HG03095 (cell line): ENCODE results near the gene BTBD6.

Source experiments
- ATAC-seq: cut with Tn5 transposase; IDR thresholded peaks from one replicate; pipeline ENCODE4 v1.9.1; 2021; ENCODE audit warnings: moderate library complexity; ENCODE audit not compliant: unreplicated experiment

Gene BTBD6

GRCh38 chr14:105211086-105211757, 37.1 kb upstream of the BTBD6 start:
- no peak for ATAC-seq

GRCh38 chr14:105211758-105212089, 36.6 kb upstream of the BTBD6 start:
- ATAC-seq, result no peak

- no peak for ATAC-seq
These were observed 35.6 kb upstream of the BTBD6 start for GRCh38 chr14:105212541-105213300.

- ATAC-seq, result no peak
These were observed 35.0 kb upstream of the BTBD6 start for GRCh38 chr14:105213361-105213760.

GRCh38 chr14:105214324-105214915, 33.9 kb upstream of the BTBD6 start:
- ATAC-seq, result no peak

- ATAC-seq, result no peak
These were observed 32.7 kb upstream of the BTBD6 start for GRCh38 chr14:105215602-105216001.

GRCh38 chr14:105216490-105217247, 31.7 kb upstream of the BTBD6 start:
- ATAC-seq, result no peak

GRCh38 chr14:105217774-105218173, 30.6 kb upstream of the BTBD6 start:
- no peak for ATAC-seq

- ATAC-seq, result no peak
These were observed 29.7 kb upstream of the BTBD6 start for GRCh38 chr14:105218611-105219010.

- no peak for ATAC-seq
These were observed 29.2 kb upstream of the BTBD6 start for GRCh38 chr14:105219043-105219612.

- no peak for ATAC-seq
These were observed 28.6 kb upstream of the BTBD6 start for GRCh38 chr14:105219753-105220152.

GRCh38 chr14:105220699-105221597, 27.4 kb upstream of the BTBD6 start:
- no peak for ATAC-seq

- no peak for ATAC-seq
These were observed 26.6 kb upstream of the BTBD6 start for GRCh38 chr14:105221598-105222178.

- ATAC-seq, result no peak
These were observed 25.1 kb upstream of the BTBD6 start for GRCh38 chr14:105223260-105223659.

- ATAC-seq, result no peak
These were observed 24.4 kb upstream of the BTBD6 start for GRCh38 chr14:105223770-105224544.

GRCh38 chr14:105224845-105225570, 23.3 kb upstream of the BTBD6 start:
- ATAC-seq, result no peak

- no peak for ATAC-seq
These were observed 22.1 kb upstream of the BTBD6 start for GRCh38 chr14:105226198-105226597.

GRCh38 chr14:105227346-105227745, 21.0 kb upstream of the BTBD6 start:
- no peak for ATAC-seq
